Neural crest cell (in vitro differentiated cells): ENCODE measurements around the gene ZDHHC16. TPM values are rescaled to one million over a fixed set of nuclear protein-coding genes. Genes with fewer than 3 reads are reported as not detected.

ENCODE experiments used
- DNase-seq: peaks from one replicate; pipeline ENCODE4 v3.0.0; 2021; ENCODE audit warnings: low read depth, mixed read lengths, low spot score
- H3K27ac Mint-ChIP-seq: one replicate; pipeline ENCODE4 v1.8.0; 2021; ENCODE audit warnings: mild to moderate bottlenecking, mixed read lengths; ENCODE audit not compliant: unreplicated experiment
- H3K27me3 Mint-ChIP-seq: 2 replicates; pipeline ENCODE4 v1.8.0; 2021; ENCODE audit warnings: low read depth, mild to moderate bottlenecking, mixed read lengths
- H3K36me3 Mint-ChIP-seq: 2 replicates; pipeline ENCODE4 v1.8.0; 2021; ENCODE audit warnings: low read depth, mild to moderate bottlenecking, mixed read lengths
- H3K4me1 Mint-ChIP-seq: 2 replicates; pipeline ENCODE4 v1.8.0; 2021; ENCODE audit warnings: mixed read lengths
- H3K4me3 Mint-ChIP-seq: one replicate; pipeline ENCODE4 v1.8.0; 2021; ENCODE audit warnings: mild to moderate bottlenecking, mixed read lengths
- H3K9me3 Mint-ChIP-seq: 2 replicates; pipeline ENCODE4 v1.8.0; 2021; ENCODE audit warnings: mixed read lengths
- total RNA-seq: library from RNA; stranded (reverse); gene quantifications from 2 replicates; pipeline ENCODE4 v1.2.1, GENCODE V29; 2021
- TF ChIP-seq, protein P1 (sequence below): fragments of 200-600 bp; sonication (generic); conservative IDR thresholded peaks from 2 replicates; pipeline ENCODE4 v1.5.0; 2021; ENCODE audit warnings: antibody characterized with exemption, mild to moderate bottlenecking

Gene ZDHHC16
- total RNA-seq, 1 donor from 2014 or later = 58.2 TPM

DNA sequence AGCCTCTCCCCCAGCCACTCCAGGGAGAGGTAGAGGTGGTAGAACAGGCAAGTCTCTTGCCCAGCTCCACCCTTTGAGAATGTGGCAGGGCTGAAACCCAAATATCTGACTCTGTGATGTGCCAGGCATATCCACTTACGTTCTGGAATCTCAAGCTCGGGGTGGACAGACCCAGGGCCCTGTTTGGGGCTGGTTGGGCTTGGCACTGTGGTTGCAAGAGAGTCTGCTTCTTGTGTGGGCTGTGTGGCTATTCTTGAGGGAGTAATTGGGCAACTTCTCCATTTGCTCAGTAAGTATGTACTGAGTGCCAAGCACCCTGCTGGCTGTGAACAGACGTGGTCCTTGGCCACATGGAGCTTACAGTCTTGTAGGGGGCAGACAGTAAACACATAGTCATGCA is 57.4 kb downstream of the ZDHHC16 start:
- H3K27ac Mint-ChIP-seq = no peak overlapping the region
- peaks cover 31% of the 10 kb centered on the region for H3K27me3 Mint-ChIP-seq
- TF ChIP-seq, protein P1, sequence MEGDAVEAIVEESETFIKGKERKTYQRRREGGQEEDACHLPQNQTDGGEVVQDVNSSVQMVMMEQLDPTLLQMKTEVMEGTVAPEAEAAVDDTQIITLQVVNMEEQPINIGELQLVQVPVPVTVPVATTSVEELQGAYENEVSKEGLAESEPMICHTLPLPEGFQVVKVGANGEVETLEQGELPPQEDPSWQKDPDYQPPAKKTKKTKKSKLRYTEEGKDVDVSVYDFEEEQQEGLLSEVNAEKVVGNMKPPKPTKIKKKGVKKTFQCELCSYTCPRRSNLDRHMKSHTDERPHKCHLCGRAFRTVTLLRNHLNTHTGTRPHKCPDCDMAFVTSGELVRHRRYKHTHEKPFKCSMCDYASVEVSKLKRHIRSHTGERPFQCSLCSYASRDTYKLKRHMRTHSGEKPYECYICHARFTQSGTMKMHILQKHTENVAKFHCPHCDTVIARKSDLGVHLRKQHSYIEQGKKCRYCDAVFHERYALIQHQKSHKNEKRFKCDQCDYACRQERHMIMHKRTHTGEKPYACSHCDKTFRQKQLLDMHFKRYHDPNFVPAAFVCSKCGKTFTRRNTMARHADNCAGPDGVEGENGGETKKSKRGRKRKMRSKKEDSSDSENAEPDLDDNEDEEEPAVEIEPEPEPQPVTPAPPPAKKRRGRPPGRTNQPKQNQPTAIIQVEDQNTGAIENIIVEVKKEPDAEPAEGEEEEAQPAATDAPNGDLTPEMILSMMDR = no peak
- peaks cover 13% of the 10 kb centered on the region for H3K4me1 Mint-ChIP-seq
- no peak overlapping the region for H3K4me3 Mint-ChIP-seq
- no peaks in the 10 kb centered on the region for H3K36me3 Mint-ChIP-seq
- H3K9me3 Mint-ChIP-seq = no peaks in the 10 kb centered on the region
- no peak for DNase-seq

DNA sequence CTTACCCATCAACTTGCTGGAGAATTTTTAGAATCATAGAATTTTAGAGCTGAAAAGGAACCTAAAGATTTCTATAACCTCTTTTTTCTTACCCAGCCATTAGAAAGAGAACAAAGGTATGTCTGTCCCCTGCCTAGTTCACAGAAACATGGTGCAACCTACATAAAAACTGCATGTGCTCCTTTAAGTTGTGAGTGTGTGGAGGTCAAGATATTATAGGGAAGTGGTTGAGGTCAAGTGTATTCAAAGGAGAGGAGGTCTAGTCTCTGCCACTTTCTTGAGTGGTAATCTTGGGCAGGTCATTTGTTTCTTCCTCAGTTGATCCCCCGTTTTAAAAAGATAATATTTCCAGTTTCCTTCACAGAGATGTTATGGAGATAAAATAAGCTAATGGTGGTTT is 59.2 kb downstream of the ZDHHC16 start:
- peaks cover 8% of the 10 kb centered on the region for H3K4me1 Mint-ChIP-seq
- TF ChIP-seq, protein P1 = no peak
- H3K27ac Mint-ChIP-seq = no peak overlapping the region
- no peak for DNase-seq
- H3K36me3 Mint-ChIP-seq = no peaks in the 10 kb centered on the region
- peaks cover 24% of the 10 kb centered on the region for H3K27me3 Mint-ChIP-seq
- no peaks in the 10 kb centered on the region for H3K9me3 Mint-ChIP-seq
- no peak overlapping the region for H3K4me3 Mint-ChIP-seq

DNA sequence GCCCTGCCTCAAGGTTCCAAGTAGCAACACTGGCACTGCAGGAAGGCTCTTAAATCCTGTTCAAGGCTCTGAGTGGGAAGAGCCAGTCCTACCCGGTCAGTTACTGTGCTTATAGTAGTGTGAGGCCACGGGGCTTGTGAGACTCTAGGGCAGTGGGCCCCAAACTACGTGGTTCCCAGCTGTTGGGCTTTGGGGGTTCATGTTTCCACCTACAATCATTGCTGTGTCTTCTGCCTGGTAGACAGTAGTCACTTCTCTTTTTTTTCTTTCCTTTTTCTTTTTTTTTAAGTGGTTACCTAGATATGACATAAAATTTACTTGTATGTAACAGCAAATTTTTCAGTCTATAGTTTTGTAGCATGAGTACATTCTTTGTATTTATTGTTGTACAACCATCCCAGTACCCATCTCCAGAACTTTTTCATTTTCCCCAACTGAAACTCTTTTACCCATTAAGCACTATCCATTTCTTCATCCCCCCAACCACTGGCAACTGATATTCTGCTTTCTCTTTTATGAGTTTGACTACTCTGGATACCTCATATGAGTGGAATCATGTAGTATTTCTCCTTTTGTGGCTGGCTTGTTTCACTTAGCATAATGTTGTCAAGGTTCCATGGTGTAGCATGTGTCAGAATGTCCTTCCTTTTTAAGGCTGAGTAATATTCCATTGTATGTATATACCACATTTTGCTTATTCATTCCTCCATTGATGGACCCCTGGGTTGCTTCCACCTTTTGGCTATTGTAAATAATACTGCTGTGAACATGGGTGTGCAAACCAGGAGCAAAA is 60.4 kb downstream of the ZDHHC16 start:
- Mint-ChIP-seq H3K9me3 (no peaks in the 10 kb centered on the region), H3K4me3 (no peak overlapping the region), H3K4me1 (no peaks in the 10 kb centered on the region), H3K36me3 (no peaks in the 10 kb centered on the region), H3K27me3 (peaks cover 12% of the 10 kb centered on the region), H3K27ac (no peak overlapping the region)
- TF ChIP-seq, protein P1 = no peak
- DNase-seq = no peak

Other genes with a start within 250 kb of the ZDHHC16 start
- gene ARHGAP19, start 153.5 kb upstream of the ZDHHC16 start, total RNA-seq = 30.3 and 32.1 TPM in 2 replicates
- 1.6 and 2.2 TPM in 2 replicates for gene FRAT1, start 126.9 kb upstream of the ZDHHC16 start, total RNA-seq
- gene FRAT2, start 111.4 kb upstream of the ZDHHC16 start, total RNA-seq = 8.6 and 8.8 TPM in 2 replicates
- 42.1 and 42.6 TPM in 2 replicates for gene RRP12, start 44.8 kb upstream of the ZDHHC16 start, total RNA-seq
- gene PGAM1, start 20.0 kb upstream of the ZDHHC16 start, total RNA-seq = 313 and 337 TPM in 2 replicates
- gene EXOSC1, start 169 bp upstream of the ZDHHC16 start, total RNA-seq = 40.3 and 41.8 TPM in 2 replicates
- 86.4 and 88.7 TPM in 2 replicates for gene MMS19, start 52.2 kb downstream of the ZDHHC16 start, total RNA-seq
- 6.5 and 8.7 TPM in 2 replicates for gene UBTD1, start 52.7 kb downstream of the ZDHHC16 start, total RNA-seq
- gene ANKRD2, start 126.6 kb downstream of the ZDHHC16 start, total RNA-seq = not detected in 2 replicates
- gene HOGA1, start 138.2 kb downstream of the ZDHHC16 start, total RNA-seq = 0.23 and 0.36 TPM in 2 replicates
- gene C10orf62, start 143.5 kb downstream of the ZDHHC16 start, total RNA-seq = not detected in 2 replicates
- gene MORN4, start 187.3 kb downstream of the ZDHHC16 start, total RNA-seq = 25.9 and 27.2 TPM in 2 replicates
- 19.3 and 19.4 TPM in 2 replicates for gene PI4K2A, start 194.5 kb downstream of the ZDHHC16 start, total RNA-seq
- gene AVPI1, start 241.1 kb downstream of the ZDHHC16 start, total RNA-seq = 2.4 and 3.3 TPM in 2 replicates